ENCODE measurements around the gene GPR83. TPM values are rescaled to one million over a fixed set of nuclear protein-coding genes. Genes with fewer than 3 reads are reported as not detected.

GPR83 gene
- polyA plus RNA-seq, 2 donors = 0.01 to 0.06 TPM

GRCh38 chr11:94332814-94333213 is 68.4 kb downstream of the GPR83 start:
- Histone ChIP-seq H3K4me3 (ENCODE audit: low read depth in 1 of 2, low read length in 2 of 2) (no peak overlapping the region), H3K27me3 (ENCODE audit: control insufficient read depth in 1 of 2, insufficient read depth in 2 of 2, low read length in 2 of 2) (no peaks in the 10 kb centered on the region), H3K36me3 (ENCODE audit: control insufficient read depth in 2 of 2, insufficient read depth in 2 of 2, low read length in 1 of 2) (no peaks in the 10 kb centered on the region)

GRCh38 chr11:94330789-94331188 is 70.4 kb downstream of the GPR83 start:
- Histone ChIP-seq H3K4me3 (ENCODE audit: low read depth in 1 of 2, low read length in 2 of 2) (no peak overlapping the region), H3K36me3 (ENCODE audit: control insufficient read depth in 2 of 2, insufficient read depth in 2 of 2, low read length in 1 of 2) (no peaks in the 10 kb centered on the region), H3K9me3 (ENCODE audit: control insufficient read depth in 2 of 2, insufficient read depth in 1 of 2, low read depth in 1 of 2, low read length in 1 of 2) (no peaks in the 10 kb centered on the region), H3K4me1 (ENCODE audit: control insufficient read depth in 2 of 2, insufficient read depth in 2 of 2, low read length in 1 of 2) (no peaks in the 10 kb centered on the region), H3K27me3 (ENCODE audit: control insufficient read depth in 1 of 2, insufficient read depth in 2 of 2, low read length in 2 of 2) (no peaks in the 10 kb centered on the region), H3K27ac (ENCODE audit: low read depth in 2 of 2, low read length in 1 of 2) (no peak overlapping the region)
- WGBS, 2 donors = 54 to 69% methylated on average over 2 of the region's 2 CpGs

More at GRCh38 chr11:94332814-94333213, 68.4 kb downstream of the GPR83 start:
- Histone ChIP-seq H3K9me3 (ENCODE audit: control insufficient read depth in 2 of 2, insufficient read depth in 1 of 2, low read depth in 1 of 2, low read length in 1 of 2) (no peaks in the 10 kb centered on the region), H3K27ac (ENCODE audit: low read depth in 2 of 2, low read length in 1 of 2) (no peak overlapping the region), H3K4me1 (ENCODE audit: control insufficient read depth in 2 of 2, insufficient read depth in 2 of 2, low read length in 1 of 2) (no peaks in the 10 kb centered on the region)

GRCh38 chr11:94329501-94329900 is 71.7 kb downstream of the GPR83 start:
- Histone ChIP-seq H3K27me3 (ENCODE audit: control insufficient read depth in 1 of 2, insufficient read depth in 2 of 2, low read length in 2 of 2) (no peaks in the 10 kb centered on the region), H3K4me3 (ENCODE audit: low read depth in 1 of 2, low read length in 2 of 2) (no peak overlapping the region), H3K9me3 (ENCODE audit: control insufficient read depth in 2 of 2, insufficient read depth in 1 of 2, low read depth in 1 of 2, low read length in 1 of 2) (no peaks in the 10 kb centered on the region), H3K36me3 (ENCODE audit: control insufficient read depth in 2 of 2, insufficient read depth in 2 of 2, low read length in 1 of 2) (no peaks in the 10 kb centered on the region), H3K4me1 (ENCODE audit: control insufficient read depth in 2 of 2, insufficient read depth in 2 of 2, low read length in 1 of 2) (no peaks in the 10 kb centered on the region), H3K27ac (ENCODE audit: low read depth in 2 of 2, low read length in 1 of 2) (no peak overlapping the region)
- 85 to 89% methylated on average over 3 of the region's 3 CpGs for WGBS, 2 donors

- WGBS, 2 donors = 67 to 77% methylated on average over 6 of the region's 6 CpGs
These were observed 72.6 kb downstream of the GPR83 start for GRCh38 chr11:94328587-94329080.

More at GRCh38 chr11:94328587-94329080, 72.6 kb downstream of the GPR83 start:
- no peaks in the 10 kb centered on the region for H3K4me1 ChIP-seq (ENCODE audit: control insufficient read depth in 2 of 2, insufficient read depth in 2 of 2, low read length in 1 of 2)
- no peaks in the 10 kb centered on the region for H3K36me3 ChIP-seq (ENCODE audit: control insufficient read depth in 2 of 2, insufficient read depth in 2 of 2, low read length in 1 of 2)
- no peak overlapping the region for H3K4me3 ChIP-seq (ENCODE audit: low read depth in 1 of 2, low read length in 2 of 2)
- H3K27ac ChIP-seq (ENCODE audit: low read depth in 2 of 2, low read length in 1 of 2) = no peak overlapping the region
- H3K9me3 ChIP-seq (ENCODE audit: control insufficient read depth in 2 of 2, insufficient read depth in 1 of 2, low read depth in 1 of 2, low read length in 1 of 2) = no peaks in the 10 kb centered on the region
- no peaks in the 10 kb centered on the region for H3K27me3 ChIP-seq (ENCODE audit: control insufficient read depth in 1 of 2, insufficient read depth in 2 of 2, low read length in 2 of 2)

Other genes with a start within 250 kb of the GPR83 start
- not detected for gene IZUMO1R, start 96.8 kb downstream of the GPR83 start, polyA plus RNA-seq
- gene MRE11, start 92.4 kb upstream of the GPR83 start, polyA plus RNA-seq = 1 to 10 TPM; 4.4 to 5.2 TPM
- gene ANKRD49, start 92.6 kb upstream of the GPR83 start, polyA plus RNA-seq = 10 to 100 TPM; 11.5 to 14.6 TPM
- not detected for gene C11orf97, start 111.0 kb upstream of the GPR83 start, polyA plus RNA-seq
- under 1 TPM; 0.61 to 0.75 TPM for gene FUT4, start 142.5 kb upstream of the GPR83 start, polyA plus RNA-seq
- gene PIWIL4, start 165.9 kb upstream of the GPR83 start, polyA plus RNA-seq = 1 to 10 TPM in 1 of 2 donors, under 1 TPM in 1; 0.88 to 1.8 TPM